Adipose tissue (tissue), 3 donors: ENCODE data around the gene GBA2. TPM values are rescaled to one million over a fixed set of nuclear protein-coding genes. Genes with fewer than 3 reads are reported as not detected.

Experiments
- H3K27ac ChIP-seq: one replicate; pipeline ENCODE4 v1.5.1; 2013; ENCODE audit warnings: low read depth, low read length
- WGBS, 3 donors: extraction: QIAGEN DNeasy Blood & Tissue Kit; methylation state at CpG; one replicate each; pipeline ENCODE4 v1.1.7; 2013; 5-methylcytosine and 5-hydroxymethylcytosine counted together
- polyA plus RNA-seq, 3 donors: library from polyadenylated mRNA; stranded (reverse); fragments of 200-250 nt; gene quantifications; one replicate each; pipeline ENCODE4 v1.2.3, GENCODE V29; 2013
- donor health status: healthy with polysubstance abuse.
- donor health status: Bipolar disorder and iron deficiency.
- donor health status: healthy.

The GBA2 gene
- polyA plus RNA-seq, 3 donors: 24.0 to 48.8 (median 36.8) TPM

- 7 to 19% (median 11%) methylated on average over 9 to 10 of the region's 10 CpGs for WGBS, 3 donors
- H3K27ac ChIP-seq: peak overlapping the region; percentile 40
Measured at GRCh38 chr9:35728041-35728971, 20.7 kb downstream of the GBA2 start.

DNA sequence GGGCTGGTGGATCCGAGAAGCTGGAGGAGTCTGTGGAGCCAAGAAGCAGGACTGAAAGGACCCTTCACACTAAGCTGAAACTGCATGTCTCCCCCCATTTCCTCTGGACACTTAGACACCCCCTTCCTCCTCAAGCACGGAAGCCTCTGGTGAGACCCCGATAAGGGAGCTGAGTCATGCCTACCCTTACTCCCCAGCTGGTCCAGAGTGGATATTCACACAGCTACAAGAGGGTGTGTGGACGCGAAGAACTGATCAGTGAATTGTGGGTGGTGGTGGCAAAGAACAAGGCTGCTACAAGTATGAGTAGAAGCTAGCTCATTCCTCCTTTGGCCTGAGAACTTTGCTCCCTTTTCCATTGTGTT, 21.4 kb downstream of the GBA2 start:
- WGBS, 3 donors: 16 to 70% (median 16%) methylated on average over 5 of the region's 5 CpGs
- H3K27ac ChIP-seq: no peak overlapping the region

DNA sequence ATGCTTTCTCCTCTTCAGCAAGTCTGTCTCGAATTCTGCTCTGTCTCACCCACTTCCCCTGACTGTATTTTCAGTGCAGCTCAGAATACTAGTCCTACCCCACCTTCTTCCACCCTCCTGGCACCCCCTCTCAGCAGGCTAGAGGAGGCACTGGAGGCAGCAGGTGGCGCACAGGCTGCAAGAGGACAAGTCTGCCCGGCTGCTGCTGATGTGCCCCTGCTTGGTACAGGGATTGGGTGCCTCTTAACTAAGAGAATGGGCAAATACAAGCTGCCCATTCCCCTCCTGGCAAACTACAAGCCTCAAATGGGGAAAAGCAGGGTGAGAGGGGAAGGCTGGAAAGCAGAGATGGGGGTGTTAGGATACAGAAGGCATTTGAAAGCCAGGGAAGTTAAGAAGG, 22.1 kb downstream of the GBA2 start:
- 37 to 66% (median 39%) methylated on average over 3 of the region's 3 CpGs for WGBS, 3 donors
- no peak overlapping the region for H3K27ac ChIP-seq

DNA sequence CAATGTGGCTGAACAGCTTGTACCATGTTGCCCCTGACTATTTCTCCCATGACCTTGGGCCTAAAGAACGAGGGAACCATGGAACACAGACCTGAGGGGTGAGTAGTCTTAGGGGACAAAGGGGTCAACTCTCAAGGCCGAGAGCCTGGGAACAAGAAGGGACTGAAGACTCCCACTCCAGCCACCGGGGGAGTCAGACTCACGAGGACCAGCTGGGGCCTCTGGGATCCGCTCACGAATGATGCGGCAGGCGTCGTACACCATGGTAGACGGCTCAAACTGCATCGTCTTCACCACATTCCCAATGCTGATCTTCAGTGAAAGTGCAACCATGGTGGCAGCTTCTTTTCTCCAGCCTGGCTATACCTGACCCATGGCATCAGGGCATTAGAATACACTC, 23.7 kb downstream of the GBA2 start:
- 88 to 94% (median 91%) methylated on average over 11 of the region's 11 CpGs for WGBS, 3 donors
- H3K27ac ChIP-seq: no peak overlapping the region

DNA sequence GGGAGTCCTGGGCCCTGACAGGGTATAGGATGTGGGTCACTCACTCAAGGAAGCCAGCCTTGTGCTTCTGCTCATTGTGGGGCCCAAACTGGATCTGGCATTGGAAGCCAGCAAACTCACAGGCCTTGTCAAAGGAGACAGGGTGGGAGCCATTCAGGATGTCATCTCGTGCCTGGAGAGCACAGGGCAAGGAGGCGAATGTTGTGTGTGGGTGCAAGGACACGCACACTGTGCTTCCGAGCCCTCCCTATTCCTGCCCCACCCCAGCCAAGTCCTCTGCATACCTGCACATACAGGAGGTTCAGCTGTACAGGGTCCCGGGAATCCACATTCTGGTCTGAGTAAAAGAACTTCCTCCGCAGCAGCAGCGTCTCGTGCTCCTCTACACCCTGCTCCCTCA, 25.1 kb downstream of the GBA2 start:
- WGBS, 3 donors: 93 to 95% (median 94%) methylated on average over 8 of the region's 8 CpGs
- H3K27ac ChIP-seq: no peak overlapping the region

GRCh38 chr9:35723426-35723825, 25.6 kb downstream of the GBA2 start:
- no peak overlapping the region for H3K27ac ChIP-seq

DNA sequence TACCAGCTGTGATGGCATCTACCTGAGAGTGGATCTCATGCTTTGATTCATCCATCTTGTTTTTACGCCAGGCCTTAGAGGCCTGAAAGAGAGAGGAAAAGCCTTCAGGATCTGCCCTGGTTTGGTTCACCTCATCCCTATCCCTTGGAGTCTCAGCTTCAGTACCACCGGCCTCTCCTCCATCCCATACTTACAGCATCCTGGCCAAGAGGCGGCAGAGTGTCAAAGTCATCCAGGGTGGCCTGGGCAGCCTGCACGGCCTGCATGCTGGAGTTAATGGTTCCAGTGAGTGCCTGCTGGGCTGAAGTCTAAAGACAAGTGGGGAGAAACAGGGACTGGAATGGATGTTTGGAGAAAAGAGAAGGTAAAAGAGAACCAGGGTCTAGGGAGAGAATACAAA, 29.5 kb downstream of the GBA2 start:
- 93 to 96% (median 95%) methylated on average over 4 of the region's 4 CpGs for WGBS, 3 donors
- no peak overlapping the region for H3K27ac ChIP-seq

More at GRCh38 chr9:35723426-35723825, 25.6 kb downstream of the GBA2 start:
- 85 to 90% (median 87%) methylated on average over 2 of the region's 2 CpGs for WGBS, 3 donors

DNA sequence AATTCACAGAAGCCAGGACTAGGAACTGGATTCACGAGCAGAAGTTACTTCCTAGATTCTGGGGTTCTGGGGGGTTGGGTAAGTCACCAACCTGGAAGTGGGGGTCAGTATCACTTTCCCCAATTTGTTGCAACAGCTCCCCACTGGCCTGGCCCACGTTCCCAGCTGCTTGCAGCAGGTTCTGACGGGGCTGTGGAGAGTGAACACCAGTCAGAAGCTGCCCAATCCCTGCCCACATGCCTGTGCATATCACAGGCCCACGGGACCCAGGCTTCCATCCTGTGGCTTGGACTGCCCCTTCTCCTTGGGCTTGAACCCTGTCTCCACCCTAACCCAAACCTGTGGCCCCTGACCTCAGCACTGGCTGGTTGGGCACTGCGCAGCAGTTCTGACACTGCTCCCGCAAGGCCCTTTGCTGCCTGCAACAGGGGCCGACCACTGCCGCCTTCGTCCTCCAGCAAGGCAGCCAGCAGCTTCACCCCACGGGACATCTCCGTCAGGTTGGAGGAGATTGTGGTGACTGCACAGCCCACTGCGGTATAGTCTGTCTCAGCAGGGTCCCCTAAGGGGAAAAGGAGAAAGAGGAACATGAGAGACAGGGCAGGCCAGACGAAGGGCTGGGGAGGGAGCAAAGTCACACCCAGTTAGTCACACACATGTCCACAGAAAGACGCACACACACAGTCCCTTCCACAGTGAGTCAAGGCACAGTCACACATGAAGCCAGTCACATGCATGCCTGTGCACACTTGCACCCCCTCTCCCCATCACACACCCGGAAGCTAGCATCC, 30.1 kb downstream of the GBA2 start:
- WGBS, 3 donors: 80 to 91% (median 84%) methylated on average over 15 of the region's 15 CpGs
- H3K27ac ChIP-seq: no peak overlapping the region

DNA sequence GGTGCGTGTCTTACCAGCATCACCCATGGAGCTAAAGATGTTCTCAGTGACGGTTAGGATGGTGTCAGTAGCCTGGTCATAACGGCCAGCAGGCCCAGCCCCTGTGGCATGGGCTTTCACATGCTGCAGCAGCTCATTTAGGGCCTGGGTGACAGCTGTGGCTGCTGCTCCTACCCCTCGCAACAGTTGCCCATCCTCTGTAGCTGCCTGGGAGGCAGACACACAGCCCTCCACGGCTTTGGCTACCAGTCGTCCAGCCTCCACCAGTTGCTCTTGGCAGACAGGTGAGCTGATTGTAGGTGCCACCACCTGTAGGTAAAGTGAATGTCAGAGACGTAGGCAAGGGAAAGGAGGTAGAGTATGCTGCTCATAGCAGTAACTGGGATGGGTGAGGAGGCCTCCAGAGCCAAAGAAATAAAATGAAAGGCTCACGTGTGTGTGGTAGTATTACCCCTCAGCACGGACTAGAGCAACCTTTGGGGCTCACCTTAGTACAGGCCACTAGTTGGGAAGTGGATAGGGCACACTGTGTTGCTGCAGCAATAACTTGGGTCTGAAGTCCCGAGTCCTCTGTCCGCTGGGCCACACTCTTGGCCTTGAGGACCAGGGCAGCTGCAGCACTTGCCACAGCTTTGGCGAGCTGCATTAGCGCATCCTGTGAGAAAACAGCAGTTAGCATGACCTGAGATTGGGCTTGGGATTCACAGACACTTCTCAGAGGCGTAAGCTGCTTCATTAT, 31.7 kb downstream of the GBA2 start:
- WGBS, 3 donors: 89 to 93% (median 92%) methylated on average over 14 of the region's 14 CpGs
- no peak overlapping the region for H3K27ac ChIP-seq

- 83 to 92% (median 88%) methylated on average over 4 of the region's 4 CpGs for WGBS, 3 donors
- H3K27ac ChIP-seq: no peak overlapping the region
Measured at GRCh38 chr9:35716230-35716629, 32.8 kb downstream of the GBA2 start.

DNA sequence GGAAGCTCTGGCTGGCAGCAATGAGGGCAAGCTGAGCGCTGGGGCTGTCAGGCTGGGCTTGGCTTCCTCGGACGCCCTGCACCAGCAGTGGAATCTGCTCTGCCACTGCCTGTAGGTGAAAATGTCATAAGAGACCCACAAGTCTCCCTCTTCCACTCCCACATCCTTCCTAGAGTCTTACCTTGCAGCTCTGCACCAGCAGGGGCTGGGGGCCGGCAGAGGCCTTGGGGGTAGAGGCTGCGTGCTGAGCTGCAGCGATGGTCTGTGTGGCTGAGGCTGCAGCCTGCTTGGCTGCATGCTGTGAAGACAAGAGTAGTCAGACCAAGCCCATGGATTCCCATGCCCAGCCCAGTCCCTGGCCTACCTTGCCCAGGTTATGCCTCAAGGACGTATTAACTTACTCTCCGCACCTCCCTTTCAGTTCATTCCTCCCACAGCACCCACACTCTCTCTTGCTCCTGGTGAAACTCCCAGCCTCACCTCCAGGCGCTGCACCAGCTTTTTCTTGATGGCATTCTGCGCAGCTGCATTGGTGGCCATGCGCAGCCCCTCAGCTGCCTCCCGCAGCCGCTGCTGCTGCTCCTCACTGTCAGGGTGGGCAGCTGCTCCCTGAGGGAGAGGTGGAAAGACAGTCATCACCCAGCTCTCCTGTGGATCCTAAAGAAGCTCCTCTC, 34.3 kb downstream of the GBA2 start:
- WGBS, 3 donors: 93 to 96% (median 94%) methylated on average over 13 of the region's 13 CpGs
- no peak overlapping the region for H3K27ac ChIP-seq

DNA sequence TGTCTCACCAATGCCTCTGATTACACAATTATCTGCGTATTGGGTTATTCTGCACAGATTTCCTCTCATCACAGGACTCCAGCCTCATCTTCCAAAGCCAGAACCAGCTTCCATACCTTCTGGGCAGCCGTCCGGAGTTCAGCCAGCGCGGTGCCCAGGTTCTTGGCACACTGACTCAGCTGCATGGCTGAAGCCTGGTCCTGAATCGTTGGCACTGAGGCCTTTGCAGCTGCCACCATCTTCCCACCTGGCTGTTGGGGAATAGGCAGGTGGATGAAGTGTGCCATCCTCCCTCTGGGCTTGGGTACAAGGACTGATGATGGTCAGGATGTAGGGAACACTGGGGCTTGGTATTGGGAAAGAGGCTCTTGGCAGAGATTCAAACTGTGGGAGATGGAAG, 34.9 kb downstream of the GBA2 start:
- no peak overlapping the region for H3K27ac ChIP-seq
- WGBS, 3 donors: 90 to 93% (median 92%) methylated on average over 6 of the region's 6 CpGs

DNA sequence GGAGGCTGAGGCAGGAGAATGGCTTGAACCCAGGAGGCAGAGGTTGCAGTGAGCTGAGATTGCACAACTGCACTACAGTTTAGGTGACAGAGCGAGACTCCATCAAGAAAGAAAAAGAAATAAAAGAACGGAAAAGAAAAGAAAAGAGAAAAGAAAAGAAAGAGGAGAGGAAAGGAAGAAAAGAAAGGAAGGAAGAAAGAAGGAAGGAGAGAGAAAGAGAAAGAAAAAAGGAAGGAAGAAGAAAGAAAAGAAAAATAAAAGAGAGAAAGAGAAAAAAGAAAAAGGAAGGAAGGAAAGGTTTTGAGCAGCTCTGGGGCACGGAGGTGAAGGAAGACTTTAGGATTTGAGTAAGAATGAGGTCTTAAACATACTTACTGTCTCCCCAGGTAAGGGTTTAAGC, 35.5 kb downstream of the GBA2 start:
- 74 to 96% (median 80%) methylated on average over 3 of the region's 3 CpGs for WGBS, 3 donors
- no peak overlapping the region for H3K27ac ChIP-seq

DNA sequence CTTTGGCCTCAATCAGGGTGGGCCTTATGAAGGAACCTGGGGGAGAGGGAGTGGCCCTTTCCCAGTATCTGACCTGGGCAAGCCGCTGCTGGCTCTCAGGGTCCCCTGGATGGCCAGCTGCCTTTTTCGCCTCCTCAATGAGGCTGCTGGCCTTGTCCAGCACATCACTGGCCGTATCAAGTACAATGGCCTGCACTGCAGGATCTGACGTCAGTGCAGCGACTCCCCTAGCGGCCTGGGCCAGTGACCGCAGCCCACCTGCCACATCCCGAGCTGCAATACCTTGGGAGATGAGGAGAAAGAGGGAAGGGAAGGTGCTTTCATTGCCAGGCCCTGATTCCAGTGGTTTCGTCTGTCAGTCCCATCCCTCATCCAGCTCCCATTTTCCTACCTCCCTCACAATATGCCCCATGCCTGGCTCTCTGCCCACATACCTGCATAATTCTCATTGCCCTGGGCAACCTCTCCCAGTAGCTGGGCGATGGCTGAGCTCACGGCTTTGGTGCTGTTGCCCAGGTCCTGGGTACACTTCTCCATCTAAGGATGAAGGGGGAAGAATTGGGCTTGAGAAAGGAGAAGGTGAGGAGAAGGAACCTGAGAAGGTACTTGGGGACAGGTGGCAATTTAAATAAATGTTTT, 36.1 kb downstream of the GBA2 start:
- H3K27ac ChIP-seq: no peak overlapping the region
- whole genome bisulfite sequencing, 3 donors: 84 to 90% (median 87%) methylated on average over 10 to 11 of the region's 11 CpGs

DNA sequence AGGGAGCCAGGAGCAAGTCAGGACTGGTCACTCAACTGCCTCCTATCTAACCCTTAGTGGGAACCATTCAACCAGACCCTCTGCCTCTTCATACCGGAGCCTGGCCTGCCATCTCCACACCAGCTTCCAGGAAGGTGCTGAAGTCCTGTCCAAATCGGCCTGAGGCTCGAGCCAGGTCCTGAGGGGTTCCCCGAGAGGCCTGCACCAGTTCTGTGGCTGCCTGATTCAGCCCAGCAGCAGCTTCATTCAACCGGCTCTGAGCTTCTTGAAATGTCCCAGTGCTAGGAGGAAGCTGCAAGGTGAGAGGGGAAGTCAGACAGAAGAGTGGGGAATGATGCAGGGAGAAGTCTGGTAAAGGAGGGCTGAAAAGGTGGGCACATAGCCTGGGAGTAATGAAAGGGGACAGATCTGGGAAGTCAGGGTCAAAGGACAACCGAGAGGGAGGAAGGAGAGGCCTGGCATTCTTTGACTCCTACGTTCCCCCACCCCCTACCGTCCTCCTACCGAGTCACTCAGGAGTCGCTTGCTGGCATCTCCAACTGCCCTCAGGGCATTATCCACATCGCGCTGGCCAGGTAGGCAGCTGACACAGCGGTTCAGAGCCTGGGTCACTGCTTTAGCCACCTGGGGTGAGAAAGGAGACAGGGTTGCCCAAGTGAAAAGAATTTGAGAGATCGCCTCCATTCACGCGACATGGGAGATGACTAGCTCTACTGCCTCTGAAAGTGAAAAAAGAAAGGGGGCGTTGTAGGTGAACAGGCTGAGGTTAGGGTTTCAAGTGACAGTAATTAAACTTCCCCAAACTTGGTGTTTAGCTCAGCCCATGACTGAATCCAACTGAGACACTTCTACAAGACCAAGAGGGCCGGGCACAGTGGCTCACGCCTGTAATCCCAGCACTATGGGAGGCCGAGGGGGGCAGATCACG, 37.3 kb downstream of the GBA2 start:
- H3K27ac ChIP-seq: no peak overlapping the region
- WGBS, 3 donors: 88 to 89% (median 88%) methylated on average over 21 of the region's 21 CpGs

- H3K27ac ChIP-seq: no peak overlapping the region
- 82 to 89% (median 84%) methylated on average over 7 of the region's 7 CpGs for WGBS, 3 donors
Measured at GRCh38 chr9:35710818-35711500, 38.1 kb downstream of the GBA2 start.
